ENCODE results near the gene SLC25A10.
"Not testable (repeated sequence)": the region's sequence is repeated elsewhere in the genome, so short reads cannot be mapped to it uniquely, and the experiment has no call there.

Gene SLC25A10

GRCh38 chr17:81738801-81739393 is 26.8 kb downstream of the SLC25A10 start:
- DNase-seq (ENCODE audit: extremely low read depth, low read depth) = no peak
- no peak for TF ChIP-seq CTCF (IDR thresholded peaks at IDR 0.05; ENCODE audit: low read depth, low read length)

- not testable (repeated sequence) for DNase-seq (ENCODE audit: extremely low read depth, low read depth)
Measured at GRCh38 chr17:81739593-81739992, 27.5 kb downstream of the SLC25A10 start.

GRCh38 chr17:81740395-81740961 is 28.4 kb downstream of the SLC25A10 start:
- DNase-seq (ENCODE audit: extremely low read depth, low read depth) = no peak
- no peak for TF ChIP-seq CTCF (IDR thresholded peaks at IDR 0.05; ENCODE audit: low read depth, low read length)

GRCh38 chr17:81741049-81741593 is 29.0 kb downstream of the SLC25A10 start:
- no peak for TF ChIP-seq CTCF (IDR thresholded peaks at IDR 0.05; ENCODE audit: low read depth, low read length)
- no peak for DNase-seq (ENCODE audit: extremely low read depth, low read depth)

- no peak for DNase-seq (ENCODE audit: extremely low read depth, low read depth)
- TF ChIP-seq CTCF (IDR thresholded peaks at IDR 0.05; ENCODE audit: low read depth, low read length) = no peak
Measured at GRCh38 chr17:81741594-81742452, 29.7 kb downstream of the SLC25A10 start.
